Cerebellar cortex (tissue), 1 donor: ENCODE measurements around the gene ZFAND3.

Experiments used
- DNase-seq: peaks from one replicate; pipeline ENCODE4 v3.0.0-alpha.2; 2015; ENCODE audit warnings: low spot score

The ZFAND3 gene

DNA sequence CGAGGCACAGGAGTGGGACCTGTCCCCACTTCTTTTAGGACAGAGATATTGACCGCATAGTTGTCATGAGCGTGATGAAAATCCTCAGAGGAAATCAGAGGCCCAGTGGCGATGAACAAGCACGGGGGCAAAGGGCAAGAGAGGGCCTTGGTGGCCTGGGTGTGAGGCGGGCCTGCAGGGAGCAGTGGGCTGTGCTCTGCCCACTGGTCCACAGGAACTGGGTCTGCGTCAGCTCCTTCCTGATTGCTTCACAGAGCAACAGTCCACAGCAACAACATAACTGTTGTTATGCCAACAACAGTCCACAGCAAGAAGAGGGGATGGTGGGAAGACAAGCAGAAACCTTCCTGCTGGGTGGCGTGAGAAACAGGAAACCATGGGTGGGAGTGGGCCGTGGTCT lies 335.6 kb downstream of the ZFAND3 start:
- DNase-seq: no peak

DNA sequence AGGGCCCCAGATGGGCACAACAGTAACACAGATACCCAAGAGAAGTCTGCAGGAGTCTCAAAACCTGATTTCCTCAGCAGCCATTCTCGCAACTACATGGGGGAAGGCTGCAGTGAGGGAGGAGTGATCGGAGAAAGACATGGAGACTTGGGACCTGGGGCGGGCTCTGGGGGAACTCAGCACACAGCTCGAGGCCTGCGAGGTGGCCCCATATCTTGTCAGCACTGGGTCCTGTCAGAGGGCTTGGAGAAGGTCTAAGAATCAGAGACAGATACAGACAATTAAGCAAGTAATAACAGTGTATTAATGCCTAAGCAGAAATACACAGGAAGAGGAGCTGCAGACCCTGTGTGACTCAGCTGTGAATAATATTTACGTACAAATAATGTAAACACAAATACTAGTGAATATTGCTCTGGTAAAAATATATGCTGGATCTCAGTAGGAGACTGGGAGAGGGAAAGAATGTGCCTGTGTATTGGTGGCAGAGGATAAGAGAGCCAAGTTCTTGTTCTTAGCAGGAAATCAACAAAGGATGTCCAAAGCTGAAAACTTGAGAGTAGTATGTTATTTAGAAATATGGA lies 336.2 kb downstream of the ZFAND3 start:
- DNase-seq: no peak

DNA sequence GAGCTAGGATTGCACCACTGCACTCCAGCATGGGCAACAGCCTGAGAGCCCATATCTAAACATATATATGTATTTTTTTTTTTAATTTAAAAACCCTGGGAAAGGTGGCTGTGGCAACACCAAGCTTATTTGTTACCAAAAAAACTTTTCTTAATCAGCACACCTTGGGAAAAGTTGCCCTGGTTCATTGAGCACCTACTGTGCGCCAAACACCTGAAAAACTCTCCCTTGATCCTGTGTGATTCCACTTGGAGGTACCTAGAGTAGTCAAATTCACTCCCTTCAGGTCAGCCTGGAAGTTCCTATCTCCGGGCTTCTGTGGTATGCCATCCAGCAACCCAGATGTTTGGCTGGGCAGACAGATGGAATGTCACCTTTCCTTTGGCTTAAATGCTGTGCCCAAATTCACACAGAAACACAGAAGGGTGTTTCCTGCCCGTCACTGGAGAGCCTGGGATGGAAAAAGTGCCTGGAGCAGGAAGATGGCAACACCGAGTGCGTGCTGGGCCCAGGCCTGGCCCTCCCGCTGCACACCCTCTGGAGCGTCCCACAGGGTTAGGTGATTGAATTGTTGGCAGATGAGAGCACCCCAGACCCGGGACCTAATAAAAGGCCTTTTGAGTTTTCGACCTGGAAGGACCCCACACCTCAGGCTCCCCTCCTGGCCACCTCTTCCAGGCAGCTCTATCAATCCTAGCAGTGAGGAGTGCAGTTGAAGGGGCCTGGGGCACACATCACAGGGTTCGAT lies 337.5 kb downstream of the ZFAND3 start:
- no peak for DNase-seq

DNA sequence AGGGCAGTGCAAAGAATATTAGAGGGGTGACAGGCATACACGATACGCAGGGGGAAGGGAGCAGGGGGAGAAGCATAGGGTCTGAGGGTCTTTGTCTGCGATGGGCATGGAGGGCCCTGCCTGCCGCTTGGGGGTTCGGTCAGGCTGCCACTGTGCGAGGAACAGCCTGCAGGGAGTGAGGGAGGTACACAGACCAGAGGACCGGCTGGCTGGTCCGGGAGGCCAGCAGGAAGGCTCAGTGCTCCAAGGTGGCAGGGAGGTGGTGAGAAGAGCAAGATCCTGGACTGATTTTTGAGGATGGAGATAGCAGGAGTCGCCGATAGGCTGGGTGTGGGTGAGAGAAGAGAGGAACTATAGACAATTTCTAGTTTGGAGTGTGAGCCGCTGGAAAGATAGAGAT lies 338.4 kb downstream of the ZFAND3 start:
- no peak for DNase-seq

DNA sequence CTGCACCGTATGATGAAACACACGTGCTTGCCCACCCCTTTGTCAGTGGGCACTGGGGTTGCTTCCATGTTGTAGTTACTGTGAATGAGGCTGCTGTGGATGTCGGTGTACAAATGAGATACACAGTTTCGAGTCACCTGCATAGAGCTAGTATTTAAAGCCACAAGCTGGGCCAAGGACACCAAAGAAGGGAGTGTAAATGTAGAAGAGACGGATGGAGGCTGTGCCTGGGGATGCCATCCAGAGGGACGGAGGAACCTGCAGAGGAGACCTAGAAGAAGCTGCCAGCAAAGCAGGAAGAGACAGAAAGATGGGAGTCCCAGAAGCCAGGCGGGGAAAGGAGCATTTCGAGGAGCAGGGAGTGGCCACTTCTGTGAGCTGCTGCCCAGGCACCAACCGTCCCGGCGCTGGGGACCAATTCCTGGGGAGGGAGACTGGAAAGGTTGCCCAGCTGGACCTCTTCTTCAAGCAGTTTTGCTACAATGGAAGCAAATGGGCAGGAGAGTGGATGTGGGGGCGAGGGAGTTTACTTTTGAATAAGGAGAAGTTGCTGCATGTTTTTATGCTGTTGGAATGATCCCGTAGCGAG lies 339.3 kb downstream of the ZFAND3 start:
- DNase-seq: no peak

DNA sequence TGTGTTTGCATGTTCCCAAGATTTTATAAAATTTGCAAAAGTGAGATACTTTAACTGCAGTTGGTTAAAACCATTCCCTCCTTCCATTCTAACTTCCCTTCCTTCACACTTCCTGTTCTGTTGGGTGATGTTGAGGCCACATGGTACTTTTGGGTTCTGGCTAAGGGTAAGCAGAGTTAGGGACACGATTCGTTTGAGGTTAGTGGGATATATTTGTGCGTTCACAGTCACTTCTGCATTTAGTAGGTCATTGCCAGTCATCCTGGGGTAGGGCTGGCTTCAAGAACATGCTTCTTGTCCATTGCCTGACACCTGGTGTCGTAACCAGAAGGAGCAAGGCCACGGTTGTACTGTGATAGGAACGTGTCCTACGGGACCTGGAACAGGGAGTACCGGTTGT lies 340.1 kb downstream of the ZFAND3 start:
- no peak for DNase-seq

DNA sequence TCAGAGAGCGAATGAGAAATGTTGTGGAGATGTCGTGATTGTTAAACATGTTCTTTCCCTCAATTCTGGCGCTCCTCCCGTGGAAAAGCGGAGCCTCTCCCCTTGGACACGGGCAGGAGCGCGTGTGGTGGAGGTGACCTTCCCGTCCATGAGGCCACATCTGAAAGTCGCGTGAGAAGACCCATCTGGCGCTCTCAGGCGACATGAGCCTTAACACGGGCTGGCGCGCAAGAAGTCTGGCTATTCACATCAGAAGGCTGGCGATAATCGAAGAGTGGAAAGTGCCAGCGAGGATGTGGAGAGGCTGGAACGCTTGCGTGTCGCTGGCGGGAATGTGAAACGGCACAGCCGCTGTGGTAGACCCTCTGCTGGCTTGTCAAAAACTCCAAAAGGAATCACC lies 341.3 kb downstream of the ZFAND3 start:
- no peak for DNase-seq

DNA sequence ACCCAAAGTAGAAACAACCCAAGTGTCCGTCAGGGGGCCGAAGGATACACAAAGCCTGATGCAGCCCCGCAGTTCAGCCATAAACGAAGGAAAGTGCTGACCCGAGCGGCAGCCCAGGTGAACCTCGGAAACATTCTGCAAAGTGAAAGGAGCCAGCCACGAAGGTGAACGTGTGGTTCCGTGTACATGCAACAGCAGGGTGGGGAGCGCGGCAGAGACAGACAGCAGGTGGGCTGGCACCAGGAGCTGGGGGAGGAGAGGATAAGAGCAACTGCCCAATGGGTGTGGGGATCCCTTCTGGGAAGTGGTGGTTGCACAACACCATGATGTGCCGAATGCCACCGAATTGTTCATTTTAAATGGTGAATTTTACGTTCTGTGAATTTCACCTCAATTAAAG lies 341.8 kb downstream of the ZFAND3 start:
- no peak for DNase-seq

DNA sequence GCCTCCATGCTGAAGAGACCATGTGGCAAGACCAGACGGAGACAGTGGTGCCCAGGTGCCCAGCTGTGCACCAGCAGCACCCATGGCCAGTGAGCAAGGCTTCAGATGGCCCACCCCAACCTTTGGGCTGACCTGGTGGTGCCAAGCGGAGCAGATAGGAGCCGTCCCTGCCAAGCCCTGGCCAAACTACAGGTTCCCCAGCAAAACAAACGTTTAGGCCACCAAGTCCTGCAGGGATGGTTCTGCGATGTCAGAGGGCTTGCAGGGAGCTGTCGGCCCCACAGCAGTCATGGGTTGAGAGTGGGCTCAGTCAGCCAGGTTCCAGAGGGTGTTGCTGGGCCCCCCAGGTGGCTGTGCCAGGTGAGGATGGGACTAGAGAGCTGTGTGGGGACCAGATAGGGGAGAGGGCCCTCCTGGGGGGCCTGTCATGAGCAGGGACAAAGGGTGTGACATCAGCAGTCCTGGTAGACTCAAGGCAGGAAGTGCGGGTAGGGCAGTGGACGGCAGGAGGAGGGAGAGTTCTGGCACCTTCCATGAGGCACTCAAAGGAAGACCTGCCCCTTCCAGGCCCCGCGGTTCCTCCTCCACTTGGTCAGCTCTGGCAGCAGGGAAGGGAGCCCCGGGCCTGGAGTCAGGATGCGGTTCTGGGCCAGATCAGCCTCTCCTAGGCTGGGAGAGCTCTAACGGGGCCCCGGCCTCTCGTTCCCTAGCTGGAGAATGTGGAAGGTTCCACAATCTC lies 342.4 kb downstream of the ZFAND3 start:
- DNase-seq: no peak

DNA sequence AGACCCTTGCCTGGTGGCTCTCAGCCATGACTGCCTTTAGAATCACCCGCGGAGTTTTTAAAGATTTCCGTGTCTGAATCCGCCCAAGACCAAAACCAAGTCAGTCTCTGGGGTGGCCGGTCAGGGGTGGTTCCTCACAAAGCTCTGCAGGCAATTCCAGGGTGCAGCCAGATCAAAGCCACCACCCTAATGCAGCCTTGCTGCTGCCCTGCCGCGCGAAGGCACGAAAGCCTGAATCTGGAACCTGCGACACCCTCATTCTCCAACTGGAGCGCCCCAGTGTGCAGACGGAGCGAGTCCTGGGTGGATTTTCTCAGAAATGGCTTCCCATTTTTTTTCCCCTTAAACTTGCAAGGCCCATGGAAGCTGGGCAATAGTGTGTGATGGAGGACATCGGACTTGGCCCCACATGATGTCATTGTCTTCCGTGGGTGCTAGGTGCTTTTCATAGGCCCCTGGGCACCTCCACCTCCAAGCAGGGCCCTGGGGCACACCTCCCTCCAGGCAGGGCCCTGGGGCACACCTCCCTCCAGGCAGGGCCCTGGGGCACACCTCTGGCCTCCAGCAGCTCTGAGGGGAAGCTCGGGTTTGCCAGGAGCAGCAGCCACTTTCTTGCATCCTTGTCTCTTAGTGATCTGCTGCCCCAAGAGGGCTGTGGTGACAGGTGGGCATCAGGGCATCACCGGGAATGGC lies 343.1 kb downstream of the ZFAND3 start:
- no peak for DNase-seq

DNA sequence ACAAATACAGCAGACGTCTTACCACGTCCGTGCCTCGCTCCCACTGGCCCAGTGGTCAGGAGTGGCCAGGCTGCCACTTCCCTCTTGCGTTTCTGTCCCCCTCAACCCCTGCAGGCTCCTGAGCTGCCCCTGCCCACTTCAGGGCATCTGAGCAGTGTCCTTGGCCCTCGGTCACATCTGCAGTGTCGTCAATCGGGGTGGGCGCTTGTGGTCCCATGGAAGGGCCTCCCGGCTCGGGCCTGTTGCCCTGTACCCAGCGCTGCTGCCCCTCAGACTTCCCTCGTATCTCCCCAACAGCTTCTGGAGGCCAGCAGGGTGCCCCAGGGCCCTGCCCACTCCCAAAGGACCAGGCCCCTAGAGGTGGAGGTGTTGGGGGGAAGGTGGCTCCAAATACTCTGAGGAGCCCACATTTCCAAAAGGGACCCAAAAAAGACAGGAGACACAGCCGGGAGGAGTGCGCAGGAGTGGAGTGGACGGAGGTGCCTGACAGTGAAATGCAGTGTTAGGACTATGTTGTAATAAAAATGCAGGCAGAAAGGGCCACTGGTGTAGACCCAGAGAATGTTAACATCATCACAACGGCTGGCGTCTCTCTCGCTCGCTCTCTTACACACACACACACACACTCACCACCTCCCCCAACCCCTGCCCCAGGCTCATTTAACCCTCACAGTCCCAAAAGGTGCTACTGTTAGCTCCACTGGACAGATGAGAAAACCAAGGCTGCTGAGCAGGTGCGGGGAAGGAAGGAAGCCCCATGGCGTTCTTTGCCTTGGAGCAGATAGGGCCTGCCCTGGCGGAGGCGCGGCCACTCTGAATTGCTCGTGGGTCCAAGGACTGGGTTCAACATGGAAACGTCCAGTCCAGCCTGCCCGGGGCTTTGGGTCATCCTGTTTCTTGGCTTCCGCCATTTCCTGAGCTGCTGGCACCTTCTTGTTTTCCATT lies 343.9 kb downstream of the ZFAND3 start:
- no peak for DNase-seq

DNA sequence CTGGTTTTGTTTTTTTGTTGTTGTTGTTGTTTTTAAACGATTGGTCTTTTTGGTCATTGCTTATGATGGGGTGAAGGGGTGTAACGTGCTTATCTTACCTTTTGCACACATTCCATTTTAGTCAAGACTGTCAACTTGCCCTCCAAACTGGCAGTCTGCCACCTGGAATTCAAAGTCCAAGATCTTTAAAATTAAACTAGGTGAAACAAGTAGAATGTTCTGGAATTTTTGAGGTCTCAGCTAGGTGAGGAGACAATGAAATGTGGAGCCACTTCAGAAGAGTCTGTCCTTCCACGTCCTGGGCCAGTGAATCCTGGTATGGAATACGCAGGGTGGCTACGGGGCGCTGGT lies 344.6 kb downstream of the ZFAND3 start:
- DNase-seq: no peak

DNA sequence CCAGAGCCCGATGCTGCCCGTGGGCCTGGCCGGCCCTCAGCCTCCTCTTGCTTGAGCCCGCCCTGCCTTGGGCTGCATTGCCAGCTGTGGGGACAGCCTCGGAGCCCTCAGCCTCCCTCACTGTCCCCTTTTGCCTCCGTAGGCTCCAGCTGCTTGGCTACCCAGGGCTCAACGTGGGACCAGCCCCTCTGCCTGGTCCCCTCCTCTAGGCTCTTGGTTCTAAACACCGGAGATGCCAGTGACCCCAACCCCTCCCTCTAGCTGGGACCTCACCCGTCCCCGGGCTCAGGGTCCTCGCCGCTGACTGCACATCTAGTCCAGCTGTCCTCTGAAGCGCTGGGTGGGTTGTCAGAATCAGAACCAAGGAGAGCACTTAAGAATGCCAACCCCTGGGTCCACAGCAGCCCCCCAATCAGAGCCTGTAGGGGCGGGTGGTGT lies 345.2 kb downstream of the ZFAND3 start:
- no peak for DNase-seq

DNA sequence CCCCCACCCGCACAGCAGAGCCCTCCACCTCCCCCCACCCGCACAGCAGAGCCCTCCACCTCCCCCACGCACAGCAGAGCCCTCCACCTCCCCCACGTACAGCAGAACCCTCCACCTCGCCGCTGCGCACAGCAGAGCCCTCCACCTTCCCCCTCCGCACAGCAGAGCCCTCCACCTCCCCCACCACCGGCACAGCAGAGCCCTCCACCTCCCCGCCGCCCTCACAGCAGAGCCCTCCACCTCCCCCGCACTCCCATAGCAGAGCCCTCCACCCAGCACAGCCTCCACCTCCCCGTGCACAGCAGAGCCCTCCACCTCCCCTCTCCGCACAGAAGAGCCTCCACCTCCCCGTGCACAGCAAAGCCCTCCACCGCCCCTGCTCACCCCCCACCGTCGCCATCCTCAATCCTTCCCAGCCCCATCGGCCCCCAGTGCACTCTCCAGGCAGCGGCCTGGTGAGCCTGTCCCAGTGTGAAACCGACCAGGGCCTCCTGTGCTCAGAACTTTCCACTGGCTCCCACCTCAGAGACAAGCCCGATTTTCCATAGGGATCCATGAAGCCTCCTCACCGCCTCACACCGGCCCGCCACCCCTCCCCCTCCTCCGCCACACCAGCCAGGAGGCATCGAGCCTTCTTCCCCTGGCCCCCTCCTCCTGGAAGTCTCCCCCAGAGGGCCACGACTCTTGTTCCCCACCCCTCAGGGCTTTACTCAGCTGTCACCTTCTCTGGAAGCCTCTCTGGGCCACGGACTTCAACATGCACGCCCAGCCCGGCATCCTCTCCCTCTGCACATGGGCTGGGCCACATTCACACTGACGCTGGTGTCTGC lies 347.1 kb downstream of the ZFAND3 start:
- DNase-seq: no peak

DNA sequence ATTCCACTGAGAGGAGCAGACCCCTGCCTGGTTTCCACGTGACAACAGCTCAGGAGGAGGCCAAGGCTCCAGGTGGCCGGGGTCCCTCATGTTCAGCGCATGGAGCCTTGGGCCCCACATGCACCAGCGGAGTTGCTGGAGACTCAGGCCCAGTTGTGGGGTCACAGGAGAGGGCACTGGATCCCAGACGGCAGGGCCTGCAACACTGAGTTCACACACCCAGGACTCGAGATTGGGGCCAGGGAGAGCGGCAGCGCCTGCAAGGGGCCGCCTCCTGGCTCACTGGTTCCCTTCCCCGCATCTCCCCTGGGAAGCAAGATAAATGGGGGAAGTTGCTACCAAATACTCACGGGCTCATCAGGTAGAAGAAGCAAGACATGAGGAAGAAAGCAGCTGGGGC lies 348.1 kb downstream of the ZFAND3 start:
- DNase-seq: no peak

DNA sequence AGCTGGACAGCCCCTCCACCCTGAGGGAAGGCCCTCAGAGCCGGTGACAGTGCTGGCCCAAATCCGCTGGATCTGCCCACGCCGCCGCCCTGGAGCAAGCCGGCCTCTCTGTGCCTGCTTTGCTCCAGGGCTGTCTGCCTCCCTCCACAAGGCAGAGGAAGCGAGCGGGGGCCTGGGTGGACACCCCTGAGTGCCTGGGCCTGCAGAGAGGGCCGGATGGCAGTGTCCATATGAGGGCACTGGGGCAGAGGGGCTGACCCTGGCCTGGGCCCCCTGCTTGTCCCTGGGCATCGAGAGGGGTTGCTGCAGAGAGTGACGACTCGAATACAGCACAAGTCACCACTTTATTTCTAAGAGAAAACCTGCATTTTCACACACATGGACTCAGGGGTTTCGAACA lies 348.6 kb downstream of the ZFAND3 start:
- DNase-seq: no peak

DNA sequence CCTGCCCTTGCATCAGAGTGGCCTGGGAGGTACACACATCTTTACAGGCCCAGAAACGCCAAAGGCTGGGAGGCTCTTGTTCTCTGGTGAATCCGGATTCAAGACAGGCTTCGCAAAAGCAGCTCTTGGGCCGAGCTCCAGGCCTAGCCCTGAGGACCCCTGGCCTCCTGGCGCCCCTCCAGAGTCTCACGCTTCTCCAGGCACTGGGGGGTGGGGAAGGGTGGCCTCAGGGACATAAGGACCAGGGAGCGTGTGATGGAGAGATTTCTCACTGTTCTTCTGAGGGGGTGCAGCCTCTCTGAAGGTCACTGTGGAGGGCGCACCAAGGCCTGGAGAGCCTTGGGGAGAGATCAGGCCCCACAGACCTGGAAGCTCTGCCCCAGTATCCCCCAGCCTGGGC lies 349.2 kb downstream of the ZFAND3 start:
- no peak for DNase-seq

DNA sequence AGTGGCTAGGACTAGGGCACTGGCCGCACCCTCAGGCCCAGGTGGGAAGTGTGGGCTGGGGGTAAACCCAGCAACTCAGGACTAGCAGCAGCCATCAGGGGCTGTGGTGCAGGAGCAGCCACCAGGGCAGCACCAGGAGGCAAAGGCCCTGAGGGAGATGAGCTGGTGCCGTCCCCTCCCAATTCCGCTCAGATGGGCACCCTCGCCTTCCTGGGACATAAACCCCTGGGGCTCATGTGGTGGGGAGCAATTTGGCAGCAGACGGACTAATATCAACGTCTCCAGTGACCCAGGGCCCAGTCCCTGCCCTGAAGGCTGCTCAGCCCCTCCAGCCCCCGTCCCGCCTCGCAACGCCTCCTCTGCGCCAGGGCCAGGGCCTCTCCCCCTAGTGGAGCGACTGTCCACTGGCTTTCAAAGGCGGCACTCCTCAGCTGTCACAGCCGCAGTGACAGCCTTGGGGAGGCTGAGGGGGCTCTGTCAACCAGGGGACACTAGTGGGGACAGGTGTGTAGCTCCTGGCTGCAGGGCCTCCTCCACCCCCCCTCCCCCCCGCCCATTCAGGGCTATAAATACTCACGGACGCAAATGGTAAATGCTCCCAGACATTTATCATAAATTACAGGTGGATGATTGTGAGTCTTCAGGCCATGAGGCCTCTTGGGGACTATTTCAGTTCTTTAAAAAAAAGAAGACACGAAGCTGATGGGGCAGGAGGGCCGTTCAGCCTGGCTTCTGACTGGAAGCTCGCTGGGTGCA lies 349.9 kb downstream of the ZFAND3 start:
- DNase-seq: no peak

DNA sequence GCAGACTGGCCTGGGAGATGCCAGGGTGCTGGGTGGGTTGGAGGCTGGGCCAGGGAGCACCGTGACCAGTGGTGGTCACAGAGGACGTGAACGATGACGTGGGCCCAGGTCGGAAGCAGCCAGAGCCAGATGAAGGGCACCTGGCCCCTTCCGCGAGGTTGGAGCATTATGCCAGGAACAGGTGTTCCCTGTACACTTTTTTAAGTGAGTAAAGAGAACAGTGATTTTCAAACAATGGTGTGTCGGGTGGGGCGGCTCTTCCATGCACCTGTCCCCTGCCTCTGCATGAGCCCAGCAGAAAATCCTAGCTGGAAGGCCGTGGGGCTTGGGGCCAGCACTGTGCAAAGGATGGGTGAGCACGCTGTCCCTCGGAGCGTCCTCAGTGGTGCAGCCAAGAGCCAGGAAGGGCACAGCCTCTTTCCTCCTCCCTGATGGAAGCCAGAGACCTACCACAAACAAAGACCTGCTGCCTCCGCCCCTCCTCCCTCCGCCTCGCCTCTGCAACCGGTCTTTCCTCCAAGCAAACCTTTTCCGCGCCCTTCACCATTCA lies 350.5 kb downstream of the ZFAND3 start:
- DNase-seq: peak; percentile 17
